Esophagus (tissue), 2 donors: ENCODE measurements around the gene TCF7L1. TPM values are rescaled to one million over a fixed set of nuclear protein-coding genes. Genes with fewer than 3 reads are reported as not detected.
"Not testable (repeated sequence)": the region's sequence is repeated elsewhere in the genome, so short reads cannot be mapped to it uniquely, and the experiment has no call there.

ENCODE experiments used
- H3K27ac ChIP-seq, 2 donors: one replicate each; pipeline ENCODE4 v1.5.1; 2013; ENCODE audit warnings: low read depth in 2 of 2, mild to moderate bottlenecking in 2 of 2, inconsistent platforms in 1 of 2, low read length in 1 of 2, moderate library complexity in 1 of 2
- H3K27me3 ChIP-seq, 2 donors: one replicate each; pipeline ENCODE4 v1.6.1; 2013; ENCODE audit warnings: low read length in 2 of 2, control low read depth in 1 of 2, mild to moderate bottlenecking in 1 of 2; ENCODE audit not compliant: insufficient read depth in 2 of 2, control insufficient read depth in 1 of 2
- H3K36me3 ChIP-seq, 2 donors: one replicate each; pipeline ENCODE4 v1.6.1; 2013; ENCODE audit warnings: low read length in 1 of 2; ENCODE audit not compliant: control insufficient read depth in 2 of 2, insufficient read depth in 2 of 2
- H3K4me1 ChIP-seq, 2 donors: one replicate each; pipeline ENCODE4 v1.6.1; 2013; ENCODE audit warnings: low read length in 1 of 2; ENCODE audit not compliant: control insufficient read depth in 2 of 2, insufficient read depth in 2 of 2
- H3K4me3 ChIP-seq, 2 donors: one replicate each; pipeline ENCODE4 v1.5.1; 2013; ENCODE audit warnings: low read length in 2 of 2, mild to moderate bottlenecking in 2 of 2, low read depth in 1 of 2, moderate library complexity in 1 of 2
- H3K9me3 ChIP-seq, 2 donors: one replicate each; pipeline ENCODE4 v1.6.1; 2013; ENCODE audit warnings: mild to moderate bottlenecking in 2 of 2, low read depth in 1 of 2, low read length in 1 of 2, moderate library complexity in 1 of 2; ENCODE audit not compliant: control insufficient read depth in 2 of 2, insufficient read depth in 1 of 2
- WGBS, 2 donors: extraction: QIAGEN DNeasy Blood & Tissue Kit; methylation state at CpG; one replicate each; pipeline ENCODE4 v1.1.7; 2013; 5-methylcytosine and 5-hydroxymethylcytosine counted together
- polyA plus RNA-seq, 2 donors: library from polyadenylated mRNA; stranded (reverse); fragments of 200-250 nt; gene quantifications; one replicate each; pipeline ENCODE4 v1.2.3, GENCODE V29; 2013
- donor health status: healthy with polysubstance abuse.
- donor health status: Bipolar disorder and iron deficiency.

Gene TCF7L1
- polyA plus RNA-seq, 2 donors, result 3.5 to 4.0 TPM

DNA sequence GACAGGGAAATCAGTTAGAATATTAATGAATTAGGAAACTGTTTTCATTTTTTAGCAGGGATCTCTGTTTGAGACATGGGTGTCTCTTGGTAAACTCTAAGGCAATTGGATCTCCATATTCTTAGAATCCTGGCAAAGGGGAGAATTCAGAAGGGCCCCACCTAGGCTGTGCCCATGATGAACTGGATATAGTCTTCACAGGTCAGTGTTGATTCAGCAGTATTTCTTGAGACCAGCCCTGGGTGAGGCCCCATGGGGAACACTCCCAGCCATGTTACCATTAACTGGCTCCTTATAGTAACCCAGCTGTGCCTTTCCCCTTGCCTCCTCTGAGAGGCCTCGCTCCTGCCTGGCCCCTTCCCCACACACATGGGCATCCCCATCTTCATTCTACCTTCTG lies 76.7 kb downstream of the TCF7L1 start:
- Histone ChIP-seq H3K36me3 (no peaks in the 10 kb centered on the region), H3K27me3 (no peaks in the 10 kb centered on the region), H3K9me3 (no peaks in the 10 kb centered on the region), H3K4me1 (peaks cover 0 to 9% of the 10 kb centered on the region in 2 donors), H3K4me3 (no peak overlapping the region), H3K27ac (no peak overlapping the region)
- 95 to 100% methylated on average over 1 of the region's 1 CpG for WGBS, 2 donors

DNA sequence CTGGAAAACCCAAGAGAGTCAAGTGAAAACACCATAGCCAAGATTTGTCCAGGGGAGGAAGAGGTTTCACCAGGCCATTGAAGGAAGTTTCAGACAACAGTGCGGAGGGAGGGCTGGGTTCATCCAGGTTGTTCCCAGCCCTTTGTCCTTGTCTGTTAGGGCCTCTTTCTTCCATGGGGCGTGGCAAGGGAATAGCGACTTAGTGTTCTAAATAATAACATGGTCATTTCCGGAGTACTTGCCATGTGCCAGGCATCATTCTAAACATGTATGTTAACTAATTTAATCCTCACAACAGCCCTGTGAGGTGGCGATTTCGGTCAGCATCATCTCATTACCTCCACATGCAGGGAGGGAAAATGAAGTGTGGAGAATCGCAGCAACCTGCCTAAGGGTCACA lies 77.3 kb downstream of the TCF7L1 start:
- no peaks in the 10 kb centered on the region for H3K36me3 ChIP-seq
- no peaks in the 10 kb centered on the region for H3K27me3 ChIP-seq
- no peak overlapping the region for H3K4me3 ChIP-seq
- H3K9me3 ChIP-seq, result no peaks in the 10 kb centered on the region
- H3K4me1 ChIP-seq, result peaks cover 0 to 11% of the 10 kb centered on the region in 2 donors
- 83 to 86% methylated on average over 7 of the region's 7 CpGs for WGBS, 2 donors
- H3K27ac ChIP-seq, result no peak overlapping the region

DNA sequence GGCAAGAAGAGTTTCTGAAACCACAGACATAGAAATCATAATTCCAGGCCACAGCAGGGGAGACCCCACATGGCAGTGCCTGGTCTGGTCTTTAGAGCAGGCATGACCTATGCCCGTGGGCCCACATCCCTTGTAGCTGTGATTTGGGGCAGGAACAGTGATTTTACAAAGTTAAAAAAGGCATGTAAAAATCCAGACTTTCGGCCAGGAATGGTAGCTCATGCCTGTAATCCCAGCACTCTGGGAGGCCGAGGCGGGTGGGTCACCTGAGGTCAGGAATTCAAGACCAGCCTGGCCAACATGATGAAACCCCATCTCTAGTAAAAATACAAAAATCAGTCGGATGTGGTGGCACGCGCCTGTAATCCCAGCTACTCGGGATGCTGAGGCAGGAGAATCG lies 78.4 kb downstream of the TCF7L1 start:
- H3K4me1 ChIP-seq, result peaks cover 0 to 11% of the 10 kb centered on the region in 2 donors
- WGBS, 2 donors, result 94 to 96% methylated on average over 9 of the region's 9 CpGs

DNA sequence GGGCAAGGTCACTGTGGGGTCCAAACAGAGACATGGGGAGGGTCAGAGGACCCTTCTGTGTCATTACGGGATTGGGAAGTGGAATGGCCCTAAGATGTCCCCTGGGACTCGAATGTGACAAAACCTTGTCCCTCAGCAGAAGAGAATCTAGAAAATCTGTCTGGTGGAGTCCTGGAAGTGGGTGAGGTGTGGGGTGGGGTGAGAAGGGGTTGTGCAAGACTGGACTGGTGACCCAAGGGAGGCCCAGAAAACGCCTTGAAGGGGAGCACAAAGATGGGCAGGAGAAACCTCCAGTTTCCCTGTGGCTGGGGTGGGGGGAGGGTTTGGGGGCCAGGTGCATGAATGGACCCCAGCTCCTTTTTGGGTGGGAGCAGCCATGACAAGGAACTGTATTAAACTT lies 79.6 kb downstream of the TCF7L1 start:
- no peak overlapping the region for H3K4me3 ChIP-seq
- H3K27ac ChIP-seq, result no peak overlapping the region
- H3K27me3 ChIP-seq, result no peaks in the 10 kb centered on the region
- H3K36me3 ChIP-seq, result no peaks in the 10 kb centered on the region
- WGBS, 2 donors, result 74 to 78% methylated on average over 3 of the region's 3 CpGs
- no peaks in the 10 kb centered on the region for H3K9me3 ChIP-seq
- H3K4me1 ChIP-seq, result peaks cover 0 to 11% of the 10 kb centered on the region in 2 donors

More for the DNA sequence above, 78.4 kb downstream of the TCF7L1 start:
- not testable (repeated sequence) for H3K36me3 ChIP-seq, H3K9me3 ChIP-seq, H3K27ac ChIP-seq, H3K27me3 ChIP-seq, H3K4me3 ChIP-seq

DNA sequence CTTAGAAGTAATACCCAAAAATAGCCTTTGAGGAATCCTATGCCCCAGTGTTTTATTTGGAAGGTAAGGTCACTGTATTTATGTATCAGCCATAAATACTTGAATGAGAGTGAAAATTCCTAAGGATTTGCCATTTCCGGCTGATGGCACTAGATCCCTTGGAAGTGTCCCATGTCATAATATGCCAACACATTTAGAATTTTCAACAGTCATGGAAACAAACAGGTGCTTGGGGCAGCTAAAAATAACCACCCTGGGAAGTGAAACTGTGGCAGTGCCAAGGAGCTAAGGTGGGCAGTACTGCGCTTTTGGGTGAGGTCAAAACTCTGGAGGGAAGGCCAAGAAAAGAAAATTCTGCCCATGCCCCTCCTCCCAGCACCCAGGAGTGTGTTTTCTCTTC lies 80.2 kb downstream of the TCF7L1 start:
- peaks cover 0 to 11% of the 10 kb centered on the region in 2 donors for H3K4me1 ChIP-seq
- no peaks in the 10 kb centered on the region for H3K9me3 ChIP-seq
- WGBS, 2 donors, result 79 to 84% methylated on average over 2 of the region's 2 CpGs

DNA sequence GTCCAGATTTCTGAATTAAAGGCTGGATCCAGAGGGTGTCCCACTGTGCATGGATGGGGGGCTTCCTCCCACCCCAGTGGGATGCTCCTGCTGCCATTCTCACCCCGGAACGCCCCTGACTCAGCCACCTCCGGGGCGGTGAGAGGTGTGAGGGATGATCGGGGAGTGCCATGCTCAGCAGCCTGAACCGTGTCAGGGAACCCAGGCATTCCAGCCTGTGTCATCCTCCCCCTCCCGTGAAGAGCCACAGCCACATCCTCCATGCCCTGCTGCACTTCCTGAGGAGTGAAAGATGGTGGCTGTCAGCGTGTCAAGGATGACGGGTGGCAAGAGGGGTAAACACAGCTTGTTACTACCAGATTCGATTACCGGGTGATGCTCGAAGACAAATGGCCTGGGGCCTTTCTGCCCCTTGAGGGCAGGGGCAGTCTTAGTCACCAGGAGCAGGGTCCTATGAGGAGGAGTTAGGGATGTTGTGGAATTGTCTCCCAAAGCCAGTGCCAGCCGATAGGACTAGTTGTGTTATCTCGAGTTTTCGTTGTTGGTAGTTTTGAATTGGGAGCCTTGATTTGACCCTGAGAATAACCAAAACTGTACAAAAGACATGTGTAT lies 80.8 kb downstream of the TCF7L1 start:
- H3K27ac ChIP-seq, result no peak overlapping the region

More for the DNA sequence above, 80.2 kb downstream of the TCF7L1 start:
- Histone ChIP-seq H3K27ac (no peak overlapping the region), H3K4me3 (no peak overlapping the region), H3K36me3 (no peaks in the 10 kb centered on the region), H3K27me3 (no peaks in the 10 kb centered on the region)

DNA sequence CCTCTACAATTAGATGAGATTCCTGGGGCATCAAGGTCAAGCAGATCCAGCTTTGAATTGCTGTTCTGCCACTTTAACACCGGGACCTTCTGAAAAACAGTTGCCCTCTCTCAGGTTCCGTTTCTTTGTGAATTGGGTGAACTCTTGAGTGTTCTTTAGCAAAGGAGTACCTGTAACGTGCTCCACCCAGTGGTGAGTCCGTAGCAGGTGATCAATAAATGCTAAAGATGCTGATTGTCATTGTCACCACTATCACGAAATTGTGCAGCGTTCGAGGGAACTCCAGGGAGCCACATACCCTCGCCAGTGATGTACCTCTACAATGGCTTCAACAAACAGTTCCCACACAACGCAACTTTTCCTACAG lies 81.9 kb downstream of the TCF7L1 start:
- 52 to 54% methylated on average over 9 of the region's 9 CpGs for WGBS, 2 donors
- Histone ChIP-seq H3K27me3 (no peaks in the 10 kb centered on the region), H3K4me1 (peaks cover 0 to 11% of the 10 kb centered on the region in 2 donors), H3K36me3 (no peaks in the 10 kb centered on the region), H3K9me3 (no peaks in the 10 kb centered on the region), H3K4me3 (no peak overlapping the region), H3K27ac (peak overlapping the region in 1 of 2 donors; percentile 45)

More for the DNA sequence above, 80.8 kb downstream of the TCF7L1 start:
- Histone ChIP-seq H3K4me3 (no peak overlapping the region), H3K27me3 (no peaks in the 10 kb centered on the region), H3K4me1 (peaks cover 0 to 11% of the 10 kb centered on the region in 2 donors), H3K9me3 (no peaks in the 10 kb centered on the region), H3K36me3 (no peaks in the 10 kb centered on the region)
- WGBS, 2 donors, result 81 to 83% methylated on average over 15 of the region's 15 CpGs

DNA sequence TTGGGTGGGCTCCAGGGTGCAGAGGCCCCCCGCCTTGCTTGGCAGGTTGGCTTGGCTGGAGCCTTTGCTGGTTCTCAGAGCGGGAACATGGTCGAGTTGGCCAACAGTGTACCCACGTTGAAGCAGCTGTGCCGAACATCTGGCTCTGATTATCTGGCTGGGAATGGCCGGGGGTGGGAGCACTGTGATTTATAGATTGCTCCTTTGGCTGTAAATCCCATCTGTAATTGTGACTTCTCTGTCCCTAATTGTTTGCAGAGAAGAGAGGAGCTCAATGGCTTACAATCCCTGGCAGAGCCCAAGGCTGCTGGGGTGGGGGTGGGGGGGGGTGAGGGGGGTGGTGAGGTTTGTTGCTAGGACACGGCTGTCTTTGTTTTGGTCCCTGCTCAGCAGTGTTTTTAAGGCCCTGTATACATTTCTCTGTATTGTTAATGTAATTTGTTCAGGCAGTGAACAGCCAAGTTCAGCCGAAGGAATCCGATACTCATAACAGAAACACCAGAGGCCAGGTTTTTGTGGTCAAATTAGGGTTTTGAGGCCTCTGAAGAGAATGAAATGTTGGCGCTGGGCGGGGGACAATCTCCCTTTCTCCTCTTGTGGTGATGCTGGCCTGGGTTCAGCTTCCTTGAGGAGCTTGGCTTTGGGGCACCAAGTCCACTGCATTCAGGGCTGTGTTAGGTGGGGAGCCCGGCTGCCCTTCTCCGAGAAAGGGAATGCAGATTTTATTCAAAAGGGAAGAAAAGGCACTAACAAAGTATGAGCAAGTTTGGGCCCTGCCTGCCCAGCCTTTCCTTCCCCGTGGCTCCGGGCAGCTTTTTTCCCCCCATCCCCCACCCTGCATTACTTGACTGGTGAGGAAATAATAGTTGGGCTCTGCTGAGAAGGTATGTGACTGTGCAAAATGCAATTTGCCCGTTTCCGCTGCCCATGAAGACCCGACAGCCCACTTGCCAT lies 82.5 kb downstream of the TCF7L1 start:
- WGBS, 2 donors, result 35 to 44% methylated on average over 18 of the region's 18 CpGs
- Histone ChIP-seq H3K27ac (peak overlapping the region; percentile 43 to 66), H3K36me3 (no peaks in the 10 kb centered on the region), H3K4me3 (no peak overlapping the region), H3K27me3 (no peaks in the 10 kb centered on the region), H3K9me3 (no peaks in the 10 kb centered on the region), H3K4me1 (peaks cover 0 to 11% of the 10 kb centered on the region in 2 donors)

DNA sequence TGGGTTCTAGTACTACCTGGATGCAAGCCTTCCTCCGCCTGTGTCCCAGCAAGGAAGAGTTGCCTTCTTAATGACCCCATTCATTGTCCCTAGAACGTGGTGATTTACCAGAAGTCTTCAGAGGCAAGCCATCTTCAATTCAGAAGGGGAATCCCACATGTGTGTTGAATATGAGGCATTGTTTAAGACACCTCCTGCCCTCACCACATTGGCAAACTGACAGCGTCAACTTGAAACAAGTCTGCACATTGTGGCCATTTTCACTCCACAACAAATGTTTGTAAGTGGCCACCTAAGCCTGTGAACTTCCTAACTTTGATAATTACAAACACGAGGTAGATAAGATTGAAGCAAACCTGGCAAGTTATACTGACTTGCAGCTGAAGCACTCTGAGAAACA lies 83.7 kb downstream of the TCF7L1 start:
- Histone ChIP-seq H3K27me3 (no peaks in the 10 kb centered on the region), H3K9me3 (no peaks in the 10 kb centered on the region), H3K4me3 (no peak overlapping the region), H3K36me3 (no peaks in the 10 kb centered on the region), H3K4me1 (peaks cover 0 to 11% of the 10 kb centered on the region in 2 donors), H3K27ac (no peak overlapping the region)
- WGBS, 2 donors, result 50 to 66% methylated on average over 4 of the region's 4 CpGs
